Fibroblast of lung (primary cell): Measurements from ENCODE around the gene FZD2.

Experiments used
- EZH2 ChIP-seq: IDR thresholded peaks from 2 replicates; pipeline ENCODE4 v1.5.1; 2012; ENCODE audit warnings: low read length, control low read depth, mild to moderate bottlenecking; ENCODE audit errors: missing control alignments
- TF ChIP-seq, protein P1 (sequence below), 2 donors: IDR thresholded peaks in 1 of 2; conservative IDR thresholded peaks in 1 of 2; 1 replicate in 1 of 2; 2 replicates in 1 of 2; pipeline ENCODE4 v1.5.1; 2011 to 2012; ENCODE audit warnings: low read length in 2 of 2, control low read depth in 1 of 2, inconsistent platforms in 1 of 2, low read depth in 1 of 2, mild to moderate bottlenecking in 1 of 2

- TF ChIP-seq, protein P1, sequence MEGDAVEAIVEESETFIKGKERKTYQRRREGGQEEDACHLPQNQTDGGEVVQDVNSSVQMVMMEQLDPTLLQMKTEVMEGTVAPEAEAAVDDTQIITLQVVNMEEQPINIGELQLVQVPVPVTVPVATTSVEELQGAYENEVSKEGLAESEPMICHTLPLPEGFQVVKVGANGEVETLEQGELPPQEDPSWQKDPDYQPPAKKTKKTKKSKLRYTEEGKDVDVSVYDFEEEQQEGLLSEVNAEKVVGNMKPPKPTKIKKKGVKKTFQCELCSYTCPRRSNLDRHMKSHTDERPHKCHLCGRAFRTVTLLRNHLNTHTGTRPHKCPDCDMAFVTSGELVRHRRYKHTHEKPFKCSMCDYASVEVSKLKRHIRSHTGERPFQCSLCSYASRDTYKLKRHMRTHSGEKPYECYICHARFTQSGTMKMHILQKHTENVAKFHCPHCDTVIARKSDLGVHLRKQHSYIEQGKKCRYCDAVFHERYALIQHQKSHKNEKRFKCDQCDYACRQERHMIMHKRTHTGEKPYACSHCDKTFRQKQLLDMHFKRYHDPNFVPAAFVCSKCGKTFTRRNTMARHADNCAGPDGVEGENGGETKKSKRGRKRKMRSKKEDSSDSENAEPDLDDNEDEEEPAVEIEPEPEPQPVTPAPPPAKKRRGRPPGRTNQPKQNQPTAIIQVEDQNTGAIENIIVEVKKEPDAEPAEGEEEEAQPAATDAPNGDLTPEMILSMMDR (conservative IDR thresholded peaks at IDR 0.05 in 1 of 2, IDR thresholded peaks at IDR 0.05 in 1 of 2; ENCODE audit: low read depth in 1 of 2, low read length in 2 of 2) = no peak
- no peak for TF ChIP-seq EZH2
Observed at GRCh38 chr17:44564429-44564828, 7.1 kb downstream of the FZD2 start.
